ENCODE results near the gene ZNF366. TPM values are rescaled to one million over a fixed set of nuclear protein-coding genes. Genes with fewer than 3 reads are reported as not detected.
A peak's percentile ranks its signal among the peaks of the same experiment; 100 is the strongest.
"Not testable (repeated sequence)": the region's sequence is repeated elsewhere in the genome, so short reads cannot be mapped to it uniquely, and the experiment has no call there.

ZNF366 gene
- total RNA-seq, 1 donor from 2014 or later: not detected

GRCh38 chr5:72407541-72407940, 99.7 kb downstream of the ZNF366 start:
- no peak for DNase-seq (ENCODE audit: low read depth)
- H3K4me3 ChIP-seq (ENCODE audit: insufficient read depth, low read depth, low read length): no peak overlapping the region
- no peaks in the 10 kb centered on the region for H3K27me3 ChIP-seq (ENCODE audit: insufficient read depth, low read length)
- H3K4me3 Mint-ChIP-seq (ENCODE audit: unreplicated experiment): no peak overlapping the region
- no peaks in the 10 kb centered on the region for H3K9me3 ChIP-seq (ENCODE audit: insufficient read depth, low read depth, low read length)
- peaks cover 7% of the 10 kb centered on the region for H3K4me1 ChIP-seq (ENCODE audit: insufficient read depth, low read length)
- H3K4me1 Mint-ChIP-seq (ENCODE audit: low read depth, unreplicated experiment): peaks cover 7% of the 10 kb centered on the region
- no peaks in the 10 kb centered on the region for H3K36me3 ChIP-seq (ENCODE audit: insufficient read depth, low read length)
- H3K79me2 ChIP-seq (ENCODE audit: insufficient read depth, low read length): no peaks in the 10 kb centered on the region
- no peak for TF ChIP-seq EZH2 (IDR thresholded peaks at IDR 0.05; ENCODE audit: insufficient read depth, low read length)
- no peak for TF ChIP-seq CTCF (IDR thresholded peaks at IDR 0.05; ENCODE audit: insufficient read depth, low read depth, low read length)
- FAIRE-seq: no peak
- no peak overlapping the region for H3K27ac ChIP-seq (ENCODE audit: low read depth, low read length)
- H3K27ac Mint-ChIP-seq (ENCODE audit: unreplicated experiment): peak overlapping the region; percentile 59
- no peaks in the 10 kb centered on the region for H3K9me3 Mint-ChIP-seq (ENCODE audit: unreplicated experiment)
- H3K9ac ChIP-seq (ENCODE audit: low read length): no peak overlapping the region
- no peak overlapping the region for H2AFZ ChIP-seq (ENCODE audit: low read depth, low read length)
- H3K27me3 Mint-ChIP-seq (ENCODE audit: low read depth, unreplicated experiment): no peaks in the 10 kb centered on the region
- H3K4me2 ChIP-seq (ENCODE audit: low read length): no peak overlapping the region
- H3K36me3 Mint-ChIP-seq (ENCODE audit: low read depth, unreplicated experiment): no peaks in the 10 kb centered on the region
- no peaks in the 10 kb centered on the region for H4K20me1 ChIP-seq (ENCODE audit: insufficient read depth, low read length)

- Histone ChIP-seq H3K27me3 (ENCODE audit: insufficient read depth, low read length) (no peaks in the 10 kb centered on the region), H3K4me2 (ENCODE audit: low read length) (no peak overlapping the region), H3K79me2 (ENCODE audit: insufficient read depth, low read length) (no peaks in the 10 kb centered on the region), H3K4me3 (ENCODE audit: insufficient read depth, low read depth, low read length) (no peak overlapping the region), H3K36me3 (ENCODE audit: insufficient read depth, low read length) (no peaks in the 10 kb centered on the region), H3K9me3 (ENCODE audit: insufficient read depth, low read depth, low read length) (no peaks in the 10 kb centered on the region), H2AFZ (ENCODE audit: low read depth, low read length) (no peak overlapping the region), H4K20me1 (ENCODE audit: insufficient read depth, low read length) (no peaks in the 10 kb centered on the region), H3K4me1 (ENCODE audit: insufficient read depth, low read length) (peaks cover 2% of the 10 kb centered on the region), H3K9ac (ENCODE audit: low read length) (no peak overlapping the region), H3K27ac (ENCODE audit: low read depth, low read length) (no peak overlapping the region)
- Mint-ChIP-seq H3K9me3 (ENCODE audit: unreplicated experiment) (peaks cover 2% of the 10 kb centered on the region), H3K4me3 (ENCODE audit: unreplicated experiment) (no peak overlapping the region), H3K4me1 (ENCODE audit: low read depth, unreplicated experiment) (peaks cover 11% of the 10 kb centered on the region), H3K27me3 (ENCODE audit: low read depth, unreplicated experiment) (no peaks in the 10 kb centered on the region), H3K27ac (ENCODE audit: unreplicated experiment) (no peak overlapping the region), H3K36me3 (ENCODE audit: low read depth, unreplicated experiment) (no peaks in the 10 kb centered on the region)
- DNase-seq (ENCODE audit: low read depth) (no peak), FAIRE-seq (no peak)
- TF ChIP-seq EZH2 (IDR thresholded peaks at IDR 0.05; ENCODE audit: insufficient read depth, low read length) (no peak), CTCF (IDR thresholded peaks at IDR 0.05; ENCODE audit: insufficient read depth, low read depth, low read length) (no peak)
Measured at GRCh38 chr5:72407078-72407477, 100.1 kb downstream of the ZNF366 start.

- H3K4me1 Mint-ChIP-seq (ENCODE audit: low read depth, unreplicated experiment): peaks cover 13% of the 10 kb centered on the region
- H3K4me3 Mint-ChIP-seq (ENCODE audit: unreplicated experiment); H3K9me3 ChIP-seq (ENCODE audit: insufficient read depth, low read depth, low read length); H3K4me1 ChIP-seq (ENCODE audit: insufficient read depth, low read length); FAIRE-seq; H3K9ac ChIP-seq (ENCODE audit: low read length); H2AFZ ChIP-seq (ENCODE audit: low read depth, low read length); H3K27me3 Mint-ChIP-seq (ENCODE audit: low read depth, unreplicated experiment); H3K4me3 ChIP-seq (ENCODE audit: insufficient read depth, low read depth, low read length); H3K4me2 ChIP-seq (ENCODE audit: low read length); DNase-seq (ENCODE audit: low read depth); H3K27ac ChIP-seq (ENCODE audit: low read depth, low read length); H3K27ac Mint-ChIP-seq (ENCODE audit: unreplicated experiment); H3K79me2 ChIP-seq (ENCODE audit: insufficient read depth, low read length); H3K36me3 ChIP-seq (ENCODE audit: insufficient read depth, low read length); H4K20me1 ChIP-seq (ENCODE audit: insufficient read depth, low read length); H3K27me3 ChIP-seq (ENCODE audit: insufficient read depth, low read length); H3K36me3 Mint-ChIP-seq (ENCODE audit: low read depth, unreplicated experiment): not testable (repeated sequence)
- H3K9me3 Mint-ChIP-seq (ENCODE audit: unreplicated experiment): peaks cover 16% of the 10 kb centered on the region
Measured at GRCh38 chr5:72404771-72405170, 102.4 kb downstream of the ZNF366 start.

Measured in astrocyte (in vitro differentiated cells and primary cell).